HUES6 (cell line): ENCODE data around the gene AGRN.
A peak's percentile ranks its signal among the peaks of the same experiment; 100 is the strongest.
"Not testable (repeated sequence)": the region's sequence is repeated elsewhere in the genome, so short reads cannot be mapped to it uniquely, and the experiment has no call there.

Experiments used
- H3K27ac ChIP-seq: 2 replicates; pipeline ENCODE4 v1.7.0; 2013; ENCODE audit warnings: low read depth, mild to moderate bottlenecking, low read length, inconsistent platforms
- H3K27me3 ChIP-seq: 2 replicates; pipeline ENCODE4 v1.6.1; 2013; ENCODE audit warnings: low read length; ENCODE audit not compliant: control insufficient read depth, insufficient read depth
- H3K36me3 ChIP-seq: 2 replicates; pipeline ENCODE4 v1.6.1; 2013; ENCODE audit warnings: low read length; ENCODE audit not compliant: control insufficient read depth, insufficient read depth
- H3K4me1 ChIP-seq: 2 replicates; pipeline ENCODE4 v1.6.1; 2013; ENCODE audit warnings: low read length; ENCODE audit not compliant: control insufficient read depth, insufficient read depth
- H3K4me3 ChIP-seq: 2 replicates; pipeline ENCODE4 v1.5.1; 2013; ENCODE audit warnings: low read depth, low read length
- H3K9ac ChIP-seq: one replicate; pipeline ENCODE4 v1.6.1; 2013; ENCODE audit warnings: mild to moderate bottlenecking, low read length
- H3K9me3 ChIP-seq: 2 replicates; pipeline ENCODE4 v1.6.1; 2013; ENCODE audit warnings: low read depth, low read length; ENCODE audit not compliant: control insufficient read depth, insufficient read depth

The AGRN gene

GRCh38 chr1:975896-976683 is 43.8 kb upstream of the AGRN start:
- peaks cover 74% of the 10 kb centered on the region for H3K27me3 ChIP-seq
- H3K9ac ChIP-seq, result no peak overlapping the region
- peak overlapping the region; percentile 17; the same call in 1 of the 2 replicates for H3K4me3 ChIP-seq
- H3K27ac ChIP-seq, result no peak overlapping the region
- peaks cover 5% of the 10 kb centered on the region; the same call in 1 of the 2 replicates for H3K4me1 ChIP-seq
- no peaks in the 10 kb centered on the region for H3K9me3 ChIP-seq
- H3K36me3 ChIP-seq, result no peaks in the 10 kb centered on the region

GRCh38 chr1:976791-977190 is 43.1 kb upstream of the AGRN start:
- not testable (repeated sequence) for H3K27ac ChIP-seq, H3K9ac ChIP-seq, H3K9me3 ChIP-seq, H3K36me3 ChIP-seq, H3K4me1 ChIP-seq, H3K4me3 ChIP-seq
- peaks cover 75% of the 10 kb centered on the region for H3K27me3 ChIP-seq

- Histone ChIP-seq H3K9me3 (no peaks in the 10 kb centered on the region), H3K27ac (no peak overlapping the region), H3K4me1 (peaks cover 5% of the 10 kb centered on the region; the same call in 1 of the 2 replicates), H3K9ac (no peak overlapping the region), H3K36me3 (no peaks in the 10 kb centered on the region), H3K4me3 (no peak overlapping the region), H3K27me3 (peaks cover 77% of the 10 kb centered on the region)
Observed at GRCh38 chr1:978069-978834, 41.7 kb upstream of the AGRN start.

- no peak overlapping the region for H3K9ac ChIP-seq
- H3K4me1 ChIP-seq, result peaks cover 5% of the 10 kb centered on the region; the same call in 1 of the 2 replicates
- no peak overlapping the region for H3K4me3 ChIP-seq
- H3K27me3 ChIP-seq, result peaks cover 78% of the 10 kb centered on the region
- no peak overlapping the region for H3K27ac ChIP-seq
- no peaks in the 10 kb centered on the region for H3K9me3 ChIP-seq
- no peaks in the 10 kb centered on the region for H3K36me3 ChIP-seq
Observed at GRCh38 chr1:978835-979743, 40.8 kb upstream of the AGRN start.

GRCh38 chr1:979744-980072 is 40.2 kb upstream of the AGRN start:
- peaks cover 74% of the 10 kb centered on the region for H3K27me3 ChIP-seq
- H3K9ac ChIP-seq, result no peak overlapping the region
- peaks cover 5% of the 10 kb centered on the region; the same call in 1 of the 2 replicates for H3K4me1 ChIP-seq
- H3K9me3 ChIP-seq, result no peaks in the 10 kb centered on the region
- H3K27ac ChIP-seq, result no peak overlapping the region
- no peak overlapping the region for H3K4me3 ChIP-seq
- H3K36me3 ChIP-seq, result no peaks in the 10 kb centered on the region

- no peaks in the 10 kb centered on the region for H3K9me3 ChIP-seq
- no peak overlapping the region for H3K9ac ChIP-seq
- H3K4me1 ChIP-seq, result peaks cover 5% of the 10 kb centered on the region; the same call in 1 of the 2 replicates
- no peak overlapping the region for H3K4me3 ChIP-seq
- no peaks in the 10 kb centered on the region for H3K36me3 ChIP-seq
- H3K27me3 ChIP-seq, result peaks cover 74% of the 10 kb centered on the region
- H3K27ac ChIP-seq, result no peak overlapping the region
Observed at GRCh38 chr1:980137-980571, 39.8 kb upstream of the AGRN start.

- Histone ChIP-seq H3K36me3 (no peaks in the 10 kb centered on the region), H3K9ac (no peak overlapping the region), H3K27me3 (peaks cover 74% of the 10 kb centered on the region), H3K27ac (no peak overlapping the region), H3K9me3 (no peaks in the 10 kb centered on the region), H3K4me1 (peaks cover 2% of the 10 kb centered on the region; the same call in 1 of the 2 replicates), H3K4me3 (no peak overlapping the region)
Observed at GRCh38 chr1:980602-981395, 39.1 kb upstream of the AGRN start.

- Histone ChIP-seq H3K9me3 (no peaks in the 10 kb centered on the region), H3K9ac (no peak overlapping the region), H3K27ac (no peak overlapping the region), H3K4me3 (no peak overlapping the region), H3K36me3 (no peaks in the 10 kb centered on the region), H3K4me1 (no peaks in the 10 kb centered on the region), H3K27me3 (peaks cover 74% of the 10 kb centered on the region)
Observed at GRCh38 chr1:981491-981954, 38.4 kb upstream of the AGRN start.

- no peaks in the 10 kb centered on the region for H3K4me1 ChIP-seq
- no peak within 1 kb of the TSS for H3K27ac ChIP-seq
- H3K4me3 ChIP-seq, result no peak within 1 kb of the TSS
- no peaks in the 10 kb centered on the region for H3K36me3 ChIP-seq
- no peak within 1 kb of the TSS for H3K9ac ChIP-seq
- H3K27me3 ChIP-seq, result peaks cover 76% of the 10 kb centered on the region
- H3K9me3 ChIP-seq, result no peaks in the 10 kb centered on the region
Observed at GRCh38 chr1:981955-982558, 37.9 kb upstream of the AGRN start, which contains the start of gene PERM1. Gene PERM1 (minus strand): TSS chr1:982093. CDS start chr1:981029, 1,064 bp downstream.
